Thyroid gland (tissue), 4 donors: ENCODE results near the gene SHC3.

Experiments used
- POLR2A ChIP-seq, 2 donors: fragments of 450-650 bp; IDR thresholded peaks; one replicate each; pipeline ENCODE4 v1.6.1; 2017; ENCODE audit warnings: antibody characterized with exemption in 2 of 2, mild to moderate bottlenecking in 2 of 2, moderate library complexity in 1 of 2
- TF ChIP-seq, protein P1 (sequence below), 6 experiments: fragments of 200-600 bp in 3 of 6; fragments of 450-650 bp in 3 of 6; sonication (generic) in 3 of 6; IDR thresholded peaks; one replicate each; pipeline ENCODE4 v1.5.1; 2016 to 2019; ENCODE audit warnings: antibody characterized with exemption in 6 of 6, mild to moderate bottlenecking in 2 of 6, inconsistent platforms in 1 of 6, moderate library complexity in 1 of 6

DNA sequence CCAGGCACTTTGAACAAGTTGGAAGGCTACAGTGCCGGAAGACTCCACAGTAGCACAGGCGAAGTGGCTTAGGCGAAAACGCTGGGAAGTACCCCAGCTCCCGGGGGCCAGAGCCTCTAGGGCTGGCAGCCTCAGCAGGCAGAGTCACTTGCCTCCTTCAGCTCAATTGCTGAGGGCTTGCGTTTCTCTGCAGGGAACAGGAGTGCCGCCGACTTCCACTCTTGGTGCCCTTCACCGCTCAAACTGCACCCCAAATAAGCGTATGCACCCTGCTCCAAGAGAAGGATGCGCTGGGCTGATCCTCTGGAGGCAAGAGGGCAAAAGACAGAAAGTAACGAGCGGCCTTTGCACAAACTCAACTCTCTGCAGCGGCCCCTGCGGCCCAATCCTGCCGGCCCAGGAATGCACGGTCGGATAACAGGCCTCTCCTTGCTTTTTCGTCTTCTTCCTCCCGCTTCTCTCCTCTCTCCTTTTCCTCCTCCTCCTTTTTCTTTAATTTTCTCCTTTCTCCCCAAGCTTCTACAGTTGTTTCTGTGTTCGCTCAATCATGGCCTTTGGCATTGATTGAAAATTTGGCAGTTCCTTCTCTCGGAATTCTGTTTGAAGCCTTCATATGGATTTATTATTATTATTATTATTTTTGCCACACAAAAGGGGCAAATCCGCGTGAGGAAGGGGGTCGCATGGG is 188.4 kb downstream of the SHC3 start:
- TF ChIP-seq, protein P1, sequence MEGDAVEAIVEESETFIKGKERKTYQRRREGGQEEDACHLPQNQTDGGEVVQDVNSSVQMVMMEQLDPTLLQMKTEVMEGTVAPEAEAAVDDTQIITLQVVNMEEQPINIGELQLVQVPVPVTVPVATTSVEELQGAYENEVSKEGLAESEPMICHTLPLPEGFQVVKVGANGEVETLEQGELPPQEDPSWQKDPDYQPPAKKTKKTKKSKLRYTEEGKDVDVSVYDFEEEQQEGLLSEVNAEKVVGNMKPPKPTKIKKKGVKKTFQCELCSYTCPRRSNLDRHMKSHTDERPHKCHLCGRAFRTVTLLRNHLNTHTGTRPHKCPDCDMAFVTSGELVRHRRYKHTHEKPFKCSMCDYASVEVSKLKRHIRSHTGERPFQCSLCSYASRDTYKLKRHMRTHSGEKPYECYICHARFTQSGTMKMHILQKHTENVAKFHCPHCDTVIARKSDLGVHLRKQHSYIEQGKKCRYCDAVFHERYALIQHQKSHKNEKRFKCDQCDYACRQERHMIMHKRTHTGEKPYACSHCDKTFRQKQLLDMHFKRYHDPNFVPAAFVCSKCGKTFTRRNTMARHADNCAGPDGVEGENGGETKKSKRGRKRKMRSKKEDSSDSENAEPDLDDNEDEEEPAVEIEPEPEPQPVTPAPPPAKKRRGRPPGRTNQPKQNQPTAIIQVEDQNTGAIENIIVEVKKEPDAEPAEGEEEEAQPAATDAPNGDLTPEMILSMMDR (IDR thresholded peaks at IDR 0.05), result no peak
- TF ChIP-seq POLR2A (IDR thresholded peaks at IDR 0.05), result no peak
